Stimulated activated effector memory CD8-positive, alpha-beta T cell treated with anti-CD3 and anti-CD28 coated beads, Interleukin-12 subunit alpha, Interleukin-12 subunit beta, amount 100 ng/mL, for 72 hours (primary cell): Measurements from ENCODE around the gene STK32B.

Experiments used
- ATAC-seq: fragments of 150-1000 bp; cut with Tn5 transposase; 2 replicates; pipeline ENCODE4 v1.10.0; 2021
- DNase-seq, 2 donors: peaks; one replicate each; pipeline ENCODE4 v3.0.0; 2021 to 2022; ENCODE audit warnings: low spot score in 2 of 2
- H3K27ac Mint-ChIP-seq: one replicate; pipeline ENCODE4 v1.8.0; 2022; ENCODE audit warnings: mild to moderate bottlenecking, mixed read lengths
- H3K36me3 Mint-ChIP-seq: one replicate; pipeline ENCODE4 v1.8.0; 2022; ENCODE audit warnings: mild to moderate bottlenecking, mixed read lengths
- H3K4me1 Mint-ChIP-seq: one replicate; pipeline ENCODE4 v1.8.0; 2022; ENCODE audit warnings: mixed read lengths
- H3K4me3 Mint-ChIP-seq: one replicate; pipeline ENCODE4 v1.8.0; 2022; ENCODE audit warnings: mild to moderate bottlenecking, mixed read lengths
- H3K9me3 Mint-ChIP-seq: one replicate; pipeline ENCODE4 v1.8.0; 2022; ENCODE audit warnings: mixed read lengths

The STK32B gene

GRCh38 chr4:5503336-5503936 is 452.2 kb downstream of the STK32B start:
- H3K4me3 Mint-ChIP-seq = no peak overlapping the region
- ATAC-seq (no peak), DNase-seq (no peak)
- H3K36me3 Mint-ChIP-seq = no peaks in the 10 kb centered on the region
- H3K9me3 Mint-ChIP-seq = no peaks in the 10 kb centered on the region
- no peaks in the 10 kb centered on the region for H3K4me1 Mint-ChIP-seq
- no peak overlapping the region for H3K27ac Mint-ChIP-seq

- H3K4me3 Mint-ChIP-seq = no peak overlapping the region
- no peaks in the 10 kb centered on the region for H3K4me1 Mint-ChIP-seq
- no peaks in the 10 kb centered on the region for H3K9me3 Mint-ChIP-seq
- no peak overlapping the region for H3K27ac Mint-ChIP-seq
- DNase-seq = no peak
- ATAC-seq = no peak
- H3K36me3 Mint-ChIP-seq = no peaks in the 10 kb centered on the region
Measured at GRCh38 chr4:5504486-5504885, 453.2 kb downstream of the STK32B start.

DNA sequence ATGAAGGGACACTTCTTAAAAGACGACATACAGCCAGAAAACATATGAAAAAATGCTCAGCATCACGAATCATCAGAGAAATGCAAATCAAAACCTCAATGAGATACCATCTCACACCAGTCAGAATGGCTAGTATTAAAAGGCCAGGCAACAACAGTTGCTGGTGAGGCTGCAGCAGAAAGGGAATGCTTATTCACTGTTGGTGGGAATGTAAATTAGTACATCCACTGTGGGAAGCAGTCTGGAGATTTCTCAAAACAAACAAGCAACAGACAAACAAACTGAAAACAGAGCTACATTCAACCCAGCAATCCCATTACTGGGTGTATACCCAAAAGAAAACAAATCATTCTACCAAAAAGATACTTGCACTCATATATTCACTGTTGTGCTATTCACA is 459.2 kb downstream of the STK32B start:
- H3K27ac Mint-ChIP-seq = no peak overlapping the region
- no peaks in the 10 kb centered on the region for H3K4me1 Mint-ChIP-seq
- no peaks in the 10 kb centered on the region for H3K36me3 Mint-ChIP-seq
- DNase-seq = no peak
- no peaks in the 10 kb centered on the region for H3K9me3 Mint-ChIP-seq
- no peak overlapping the region for H3K4me3 Mint-ChIP-seq
- no peak for ATAC-seq

- Mint-ChIP-seq H3K36me3 (no peaks in the 10 kb centered on the region), H3K9me3 (no peaks in the 10 kb centered on the region), H3K4me3 (no peak overlapping the region), H3K4me1 (no peaks in the 10 kb centered on the region), H3K27ac (no peak overlapping the region)
- ATAC-seq (no peak), DNase-seq (no peak)
Measured at GRCh38 chr4:5511791-5512190, 460.5 kb downstream of the STK32B start.

GRCh38 chr4:5515646-5516045 is 464.4 kb downstream of the STK32B start:
- Mint-ChIP-seq H3K9me3 (no peaks in the 10 kb centered on the region), H3K27ac (no peak overlapping the region), H3K4me3 (no peak overlapping the region), H3K4me1 (no peaks in the 10 kb centered on the region), H3K36me3 (no peaks in the 10 kb centered on the region)
- no peak for ATAC-seq
- DNase-seq = no peak

DNA sequence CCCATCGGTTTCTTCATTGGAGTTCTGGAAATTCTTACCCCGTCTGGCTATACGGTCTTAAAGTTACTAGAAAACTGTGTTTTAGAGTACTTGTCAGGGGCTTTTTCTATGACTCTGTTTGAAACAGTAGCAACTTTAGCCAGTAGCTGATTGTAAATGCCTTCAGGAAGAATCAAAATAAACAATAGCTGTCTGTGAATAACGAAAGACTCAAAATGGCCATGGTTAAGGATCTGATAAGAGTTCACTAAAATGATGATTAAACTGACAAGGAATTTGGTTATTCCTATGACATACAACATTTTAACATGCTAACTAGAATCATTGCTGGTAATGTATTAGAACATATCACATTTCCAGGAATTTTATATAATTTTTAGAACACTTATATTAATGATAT is 466.1 kb downstream of the STK32B start:
- Mint-ChIP-seq H3K4me3 (no peak overlapping the region), H3K27ac (no peak overlapping the region), H3K4me1 (no peaks in the 10 kb centered on the region), H3K36me3 (no peaks in the 10 kb centered on the region), H3K9me3 (peaks cover 4% of the 10 kb centered on the region)
- DNase-seq = no peak
- ATAC-seq = no peak

- Mint-ChIP-seq H3K4me1 (no peaks in the 10 kb centered on the region), H3K4me3 (no peak overlapping the region), H3K9me3 (peaks cover 4% of the 10 kb centered on the region), H3K36me3 (no peaks in the 10 kb centered on the region), H3K27ac (no peak overlapping the region)
- DNase-seq = no peak
- no peak for ATAC-seq
Measured at GRCh38 chr4:5524446-5525299, 473.4 kb downstream of the STK32B start.

DNA sequence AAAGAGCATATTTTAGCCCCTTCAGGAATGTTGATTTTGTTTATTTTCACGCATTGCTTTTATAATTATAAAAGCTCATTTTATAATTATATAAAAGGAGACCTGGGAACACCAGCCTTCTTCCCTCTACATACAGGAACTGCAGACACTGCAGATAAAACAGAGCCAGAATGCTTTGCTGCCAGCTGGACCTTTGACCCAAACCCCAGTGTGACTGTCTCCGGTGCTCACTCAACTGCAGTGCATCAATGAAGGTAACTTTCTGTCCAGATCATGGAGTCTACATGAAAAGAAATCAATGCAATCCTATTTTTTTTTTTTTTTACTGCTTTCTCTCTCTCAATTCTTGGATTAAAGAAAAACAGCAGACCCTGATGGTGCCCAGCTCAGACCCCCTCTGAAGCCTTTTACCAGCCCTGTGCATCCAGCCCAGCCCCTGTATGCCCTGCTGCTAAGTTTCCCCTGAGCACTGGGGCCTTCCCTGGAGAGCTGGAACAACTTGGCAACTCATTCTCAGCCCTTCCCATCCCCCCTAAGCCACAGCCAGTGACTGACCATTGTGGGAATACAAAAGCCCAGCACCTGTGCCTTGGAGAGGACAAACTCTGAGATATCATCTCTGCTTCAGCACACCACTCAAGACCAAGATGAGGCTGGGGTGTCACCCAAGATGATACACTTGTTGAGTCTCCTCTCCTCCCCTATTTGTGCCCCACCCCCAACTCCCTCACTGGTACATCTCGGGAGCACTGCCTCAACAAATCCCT is 475.0 kb downstream of the STK32B start:
- Mint-ChIP-seq H3K27ac (no peak overlapping the region), H3K9me3 (peaks cover under 1% of the 10 kb centered on the region), H3K4me1 (no peaks in the 10 kb centered on the region), H3K36me3 (no peaks in the 10 kb centered on the region), H3K4me3 (no peak overlapping the region)
- ATAC-seq (peak; percentile 26), DNase-seq (no peak)

DNA sequence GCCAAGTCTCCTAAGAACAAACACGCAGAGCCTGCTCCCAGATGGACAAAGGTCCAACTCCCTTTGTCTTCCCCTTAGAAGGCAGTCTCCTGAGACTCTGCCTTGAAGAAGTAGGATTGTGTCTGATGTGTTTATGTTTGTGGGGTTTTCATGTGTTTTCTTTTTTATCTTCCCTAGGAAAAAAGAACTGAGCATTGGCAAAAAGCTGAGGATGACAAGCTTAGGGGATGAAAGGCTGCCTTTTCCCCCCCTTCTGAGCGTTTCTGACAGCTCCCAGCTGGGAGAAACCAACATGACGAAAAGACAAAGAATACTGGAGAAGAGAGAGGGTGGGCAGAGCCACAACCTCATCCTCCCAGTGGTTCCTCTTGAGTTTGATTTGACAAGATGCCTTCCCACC is 475.9 kb downstream of the STK32B start:
- ATAC-seq = no peak
- no peak overlapping the region for H3K27ac Mint-ChIP-seq
- no peaks in the 10 kb centered on the region for H3K4me1 Mint-ChIP-seq
- no peak overlapping the region for H3K4me3 Mint-ChIP-seq
- no peaks in the 10 kb centered on the region for H3K36me3 Mint-ChIP-seq
- no peak for DNase-seq
- H3K9me3 Mint-ChIP-seq = no peaks in the 10 kb centered on the region

DNA sequence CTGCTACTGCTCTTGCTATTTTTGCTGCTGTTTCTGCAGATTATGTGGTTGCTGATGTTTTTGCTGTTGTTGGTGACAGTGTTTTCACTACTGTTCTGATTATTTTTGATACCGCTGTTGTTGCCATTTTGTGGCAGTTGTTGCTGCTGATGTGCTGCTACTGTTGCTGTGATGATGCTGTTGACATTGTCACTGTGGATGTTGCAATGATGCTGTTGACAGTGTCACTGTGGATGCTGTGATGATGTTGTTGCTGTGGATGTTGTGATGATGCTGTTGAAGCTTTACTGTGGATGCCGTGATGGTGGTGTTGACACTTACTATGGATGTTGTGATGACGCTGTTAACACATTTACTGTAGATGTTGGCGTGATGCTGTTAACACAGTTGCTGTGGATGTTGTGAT is 476.8 kb downstream of the STK32B start:
- Mint-ChIP-seq H3K4me3 (no peak overlapping the region), H3K9me3 (peaks cover 3% of the 10 kb centered on the region), H3K4me1 (no peaks in the 10 kb centered on the region), H3K27ac (no peak overlapping the region), H3K36me3 (no peaks in the 10 kb centered on the region)
- ATAC-seq (no peak), DNase-seq (no peak)

DNA sequence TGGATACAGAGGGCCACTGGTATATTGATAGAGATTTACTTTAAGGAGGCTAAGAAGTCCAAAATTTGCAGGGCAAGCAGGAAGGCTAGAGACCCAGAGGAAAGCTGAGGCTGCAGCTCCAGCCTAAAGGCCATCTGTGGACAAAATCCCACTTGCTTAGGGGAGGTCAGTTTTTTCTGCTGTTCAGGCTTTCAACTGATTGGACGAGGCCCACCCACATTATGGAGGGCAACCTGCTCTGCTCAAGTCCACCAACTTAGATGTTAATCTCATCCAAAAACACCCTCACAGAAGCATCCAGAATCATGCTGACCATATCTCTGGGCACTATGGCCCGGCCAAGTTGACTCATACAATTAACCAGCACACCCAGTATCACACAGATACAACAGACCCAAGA is 480.8 kb downstream of the STK32B start:
- no peak overlapping the region for H3K4me3 Mint-ChIP-seq
- peaks cover 18% of the 10 kb centered on the region for H3K9me3 Mint-ChIP-seq
- H3K4me1 Mint-ChIP-seq = peaks cover 10% of the 10 kb centered on the region
- DNase-seq (no peak), ATAC-seq (no peak)
- H3K27ac Mint-ChIP-seq = no peak overlapping the region
- no peaks in the 10 kb centered on the region for H3K36me3 Mint-ChIP-seq

DNA sequence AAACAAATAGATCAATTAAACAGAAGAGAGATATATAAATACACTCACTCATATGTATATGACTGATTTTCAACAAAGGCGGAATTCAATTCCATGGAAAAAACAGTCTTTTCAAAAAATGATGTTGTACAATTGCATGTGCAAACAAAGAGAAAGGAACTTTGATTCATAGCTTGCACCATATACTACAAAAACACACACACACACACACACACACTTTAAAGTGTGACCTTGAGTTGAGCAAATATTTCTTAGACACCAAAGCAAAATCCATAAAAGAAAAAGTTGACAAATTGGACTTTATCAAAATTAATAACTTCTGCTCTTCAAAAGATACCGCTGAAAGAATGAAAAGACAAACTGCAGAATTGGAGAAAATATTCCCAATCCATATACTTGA is 488.3 kb downstream of the STK32B start:
- ATAC-seq (no peak), DNase-seq (no peak)
- H3K4me3 Mint-ChIP-seq = no peak overlapping the region
- no peaks in the 10 kb centered on the region for H3K4me1 Mint-ChIP-seq
- no peaks in the 10 kb centered on the region for H3K36me3 Mint-ChIP-seq
- peaks cover 13% of the 10 kb centered on the region for H3K9me3 Mint-ChIP-seq
- H3K27ac Mint-ChIP-seq = no peak overlapping the region

DNA sequence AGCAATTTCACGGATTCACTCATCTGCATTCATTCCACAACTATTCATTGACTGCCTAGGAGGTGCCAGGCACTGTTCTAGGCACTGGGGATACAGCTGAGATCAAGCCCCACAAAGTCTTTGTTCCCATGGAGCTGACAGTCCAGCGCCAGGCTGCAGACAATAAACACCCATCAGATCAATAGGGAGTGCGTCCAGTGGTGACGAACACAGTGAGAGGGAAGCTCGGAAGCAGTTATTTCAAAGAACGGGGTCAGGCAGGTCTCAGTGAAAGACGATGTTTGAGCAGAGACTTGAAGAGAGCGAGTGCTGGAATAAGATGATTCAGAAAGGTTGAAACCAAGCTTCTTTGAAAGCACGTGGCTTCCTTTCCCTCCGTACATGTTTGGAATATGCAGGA is 489.9 kb downstream of the STK32B start:
- ATAC-seq (no peak), DNase-seq (no peak)
- Mint-ChIP-seq H3K4me3 (no peak overlapping the region), H3K9me3 (peaks cover 5% of the 10 kb centered on the region), H3K4me1 (no peaks in the 10 kb centered on the region), H3K36me3 (no peaks in the 10 kb centered on the region), H3K27ac (no peak overlapping the region)

DNA sequence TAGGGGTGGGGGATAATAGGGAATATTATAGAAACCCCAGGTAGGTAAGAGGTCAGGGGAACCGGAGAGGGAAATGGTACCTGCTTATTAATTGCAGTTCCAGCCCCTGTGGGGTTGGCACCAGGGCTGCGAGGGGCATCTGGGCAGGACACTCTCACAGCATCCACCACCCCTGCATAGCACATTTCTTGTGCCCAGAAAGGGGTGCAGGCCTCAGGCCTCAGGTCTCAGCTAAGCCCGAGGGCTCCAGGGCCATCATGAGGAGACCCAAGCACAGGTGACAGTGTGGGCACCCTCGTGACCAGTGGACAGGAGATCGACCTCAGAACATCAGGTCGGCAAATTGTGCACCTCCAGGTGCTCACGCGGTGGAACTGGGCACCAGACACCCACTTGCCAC is 492.4 kb downstream of the STK32B start:
- no peaks in the 10 kb centered on the region for H3K4me1 Mint-ChIP-seq
- H3K4me3 Mint-ChIP-seq = no peak overlapping the region
- H3K27ac Mint-ChIP-seq = no peak overlapping the region
- no peak for ATAC-seq
- H3K9me3 Mint-ChIP-seq = peaks cover 5% of the 10 kb centered on the region
- no peak for DNase-seq
- no peaks in the 10 kb centered on the region for H3K36me3 Mint-ChIP-seq

- Mint-ChIP-seq H3K36me3 (no peaks in the 10 kb centered on the region), H3K27ac (no peak overlapping the region), H3K4me1 (no peaks in the 10 kb centered on the region), H3K9me3 (peaks cover 6% of the 10 kb centered on the region), H3K4me3 (no peak overlapping the region)
- ATAC-seq = no peak
- DNase-seq = no peak
Measured at GRCh38 chr4:5544762-5545161, 493.5 kb downstream of the STK32B start.

DNA sequence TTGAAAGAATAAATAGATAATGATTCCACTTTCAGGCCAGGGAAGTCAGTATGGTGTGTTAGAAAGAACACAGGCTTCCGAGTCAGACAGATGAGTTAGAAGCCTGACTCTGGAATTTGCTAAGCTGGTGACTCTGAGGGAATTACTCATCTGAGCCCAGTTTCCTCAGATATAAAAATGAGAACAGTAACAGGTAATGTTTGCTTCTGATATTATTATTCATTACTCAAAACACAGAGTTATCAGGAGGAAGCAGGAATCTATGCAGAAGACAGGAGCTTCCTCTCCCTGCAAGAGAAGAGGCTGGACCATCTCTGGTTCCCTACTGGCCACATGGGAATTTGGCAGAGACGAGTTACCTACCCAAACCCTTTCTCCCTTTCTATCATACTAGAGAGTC is 494.0 kb downstream of the STK32B start:
- ATAC-seq = no peak
- Mint-ChIP-seq H3K4me1 (no peaks in the 10 kb centered on the region), H3K36me3 (no peaks in the 10 kb centered on the region), H3K27ac (no peak overlapping the region), H3K9me3 (peaks cover 11% of the 10 kb centered on the region), H3K4me3 (no peak overlapping the region)
- no peak for DNase-seq
